M059J (cell line): ENCODE results near the gene CPSF3. TPM values are rescaled to one million over a fixed set of nuclear protein-coding genes. Genes with fewer than 3 reads are reported as not detected.
"Not testable (repeated sequence)": the region's sequence is repeated elsewhere in the genome, so short reads cannot be mapped to it uniquely, and the experiment has no call there.

Source experiments
- DNase-seq: peaks from one replicate; pipeline ENCODE4 v3.0.0-alpha.2; 2012; ENCODE audit warnings: low read depth
- total RNA-seq: library from RNA; depleted of rRNA; stranded (reverse); fragments of >200 nt; shearing (Covaris generic); gene quantifications from 2 replicates; pipeline ENCODE4 v1.2.3, GENCODE V29; 2014

Gene CPSF3
- total RNA-seq, 1 experiment from 2014 or later: 79.0 TPM

- DNase-seq: no peak
Measured at GRCh38 chr2:9394816-9395215, 28.6 kb upstream of the CPSF3 start.

- DNase-seq: no peak
Measured at GRCh38 chr2:9397201-9397600, 26.3 kb upstream of the CPSF3 start.

DNA sequence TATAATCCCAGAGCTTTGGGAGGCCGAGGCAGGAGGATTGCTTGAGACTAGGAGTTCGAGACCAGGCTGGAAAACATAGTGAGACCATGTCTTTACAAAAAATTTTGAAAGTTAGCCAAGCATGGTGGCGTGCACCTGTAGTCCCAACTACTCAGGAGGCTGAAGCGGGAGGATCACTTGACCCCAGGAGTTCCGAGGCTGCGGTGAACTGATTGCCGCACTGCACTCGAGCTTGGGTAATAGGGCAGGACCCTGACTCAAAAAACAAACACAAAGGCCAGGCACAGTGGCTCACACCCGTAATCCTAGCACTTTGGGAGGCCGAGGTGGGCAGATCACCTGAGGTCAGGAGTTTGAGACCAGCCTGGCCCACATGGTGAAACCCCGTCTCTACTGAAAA is 25.2 kb upstream of the CPSF3 start:
- not testable (repeated sequence) for DNase-seq

- no peak for DNase-seq
Measured at GRCh38 chr2:9398881-9399780, 24.3 kb upstream of the CPSF3 start.

- DNase-seq: no peak
Measured at GRCh38 chr2:9400268-9401058, 23.0 kb upstream of the CPSF3 start.

DNA sequence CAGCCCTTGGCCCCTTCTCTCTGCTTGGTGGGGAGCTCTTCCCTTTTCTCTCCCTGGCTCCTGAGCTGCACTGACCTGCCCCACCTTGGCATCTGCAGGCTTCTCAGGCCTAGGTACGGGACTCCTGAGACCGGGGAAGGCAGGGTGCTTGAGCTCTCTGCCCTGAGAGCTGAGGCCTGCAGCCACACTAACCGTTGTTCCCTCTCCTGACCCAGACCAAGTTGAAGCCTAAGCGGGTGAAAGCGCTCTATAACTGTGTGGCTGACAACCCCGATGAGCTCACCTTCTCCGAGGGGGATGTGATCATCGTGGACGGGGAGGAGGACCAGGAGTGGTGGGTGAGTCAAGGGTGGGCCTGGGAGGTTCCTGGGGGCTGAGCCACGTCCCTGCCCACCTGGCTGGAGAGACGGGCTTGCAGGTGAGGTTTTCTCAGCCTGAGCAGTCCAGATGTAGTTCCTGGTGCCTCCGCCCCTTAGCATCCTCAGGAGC is 22.4 kb upstream of the CPSF3 start:
- no peak for DNase-seq

GRCh38 chr2:9401646-9402371 is 21.6 kb upstream of the CPSF3 start:
- no peak for DNase-seq

GRCh38 chr2:9403924-9404323 is 19.5 kb upstream of the CPSF3 start:
- no peak for DNase-seq

DNA sequence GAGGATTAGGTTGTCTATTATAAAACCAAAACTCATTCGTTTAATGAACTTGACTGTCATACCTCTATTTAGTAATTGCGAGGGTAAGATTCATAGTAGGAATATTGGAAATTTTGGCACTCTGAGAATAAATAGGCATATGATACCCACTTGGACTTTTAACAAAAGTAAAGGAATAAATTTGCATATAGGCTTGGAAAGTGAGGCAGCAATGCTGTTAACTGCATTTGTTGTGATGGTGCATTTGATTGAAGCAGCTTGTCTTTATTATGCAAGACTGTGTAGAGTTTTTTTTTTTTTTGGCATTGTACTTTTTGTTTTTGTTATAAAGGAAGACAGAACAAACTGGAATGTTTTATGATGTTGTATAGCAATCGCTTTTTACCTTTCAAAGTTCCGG is 19.0 kb upstream of the CPSF3 start:
- DNase-seq: no peak

- no peak for DNase-seq
Measured at GRCh38 chr2:9405636-9406035, 17.8 kb upstream of the CPSF3 start.

- no peak for DNase-seq
Measured at GRCh38 chr2:9406529-9407362, 16.7 kb upstream of the CPSF3 start.

GRCh38 chr2:9407363-9407811 is 16.1 kb upstream of the CPSF3 start:
- DNase-seq: no peak

DNA sequence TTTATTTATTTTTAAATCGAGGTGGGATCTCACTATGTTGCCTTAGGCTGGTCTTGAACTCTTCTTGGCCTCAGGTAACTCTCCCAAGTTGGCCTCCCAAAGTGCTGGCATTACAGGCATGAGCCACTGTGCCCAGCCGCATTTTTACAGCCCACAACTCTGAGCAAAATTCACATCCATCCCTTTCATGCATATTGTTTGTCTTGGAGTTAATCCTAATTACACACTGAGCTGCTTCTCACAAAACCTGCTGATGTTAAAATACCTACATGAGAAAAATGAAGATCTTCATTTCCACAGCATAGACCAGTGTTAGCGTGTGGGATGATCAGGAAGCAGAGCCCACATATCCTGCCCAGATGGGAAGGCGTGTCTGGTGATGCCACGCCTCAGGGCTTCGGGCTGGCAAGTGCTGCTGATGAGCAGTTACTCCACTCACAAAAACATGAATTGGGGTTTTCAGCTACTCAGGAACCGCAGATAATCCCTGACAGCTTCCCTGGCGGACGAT is 14.8 kb upstream of the CPSF3 start:
- peak; percentile 19 for DNase-seq

DNA sequence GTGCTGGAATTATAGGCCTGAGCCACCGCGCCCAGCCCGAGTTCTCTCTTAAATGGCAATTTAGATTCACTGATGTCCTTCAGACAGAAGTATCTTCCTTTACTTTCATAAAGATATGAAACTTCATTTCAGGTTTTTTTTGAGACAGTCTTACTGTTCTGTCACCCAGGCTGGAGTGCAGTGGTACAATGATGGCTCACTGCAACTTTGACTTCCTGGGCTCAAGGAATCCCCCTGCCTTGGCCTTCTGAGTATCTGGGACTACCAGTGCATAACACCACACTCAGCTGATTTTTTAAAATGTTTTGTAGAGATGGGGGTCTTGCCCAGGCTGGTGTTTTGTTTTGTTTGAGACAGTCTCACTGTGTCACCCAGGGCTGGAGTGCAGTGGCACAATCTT is 13.3 kb upstream of the CPSF3 start:
- no peak for DNase-seq

DNA sequence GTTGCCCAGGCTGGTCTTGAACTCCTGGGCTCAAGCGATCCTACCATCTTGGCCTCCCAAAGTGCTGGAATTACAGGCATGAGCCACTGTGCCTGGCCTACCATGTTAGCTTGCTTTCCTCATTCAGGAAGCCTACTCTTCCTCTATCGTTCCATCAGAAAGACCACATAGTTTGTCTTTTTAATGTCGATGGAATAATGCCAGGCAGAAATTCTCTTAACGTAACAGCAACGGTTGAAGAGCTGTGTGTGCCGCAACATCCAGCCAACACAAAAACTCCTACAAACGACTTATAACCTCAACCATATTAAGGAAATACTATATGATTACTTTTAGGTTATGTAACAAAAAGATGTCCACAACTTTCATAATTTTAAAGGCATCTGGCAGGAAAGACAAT is 10.7 kb upstream of the CPSF3 start:
- DNase-seq: no peak

- no peak for DNase-seq
Measured at GRCh38 chr2:9415516-9416169, 7.8 kb upstream of the CPSF3 start.

GRCh38 chr2:9416267-9416961 is 7.0 kb upstream of the CPSF3 start:
- no peak for DNase-seq

- no peak for DNase-seq
Measured at GRCh38 chr2:9416962-9417316, 6.5 kb upstream of the CPSF3 start.

DNA sequence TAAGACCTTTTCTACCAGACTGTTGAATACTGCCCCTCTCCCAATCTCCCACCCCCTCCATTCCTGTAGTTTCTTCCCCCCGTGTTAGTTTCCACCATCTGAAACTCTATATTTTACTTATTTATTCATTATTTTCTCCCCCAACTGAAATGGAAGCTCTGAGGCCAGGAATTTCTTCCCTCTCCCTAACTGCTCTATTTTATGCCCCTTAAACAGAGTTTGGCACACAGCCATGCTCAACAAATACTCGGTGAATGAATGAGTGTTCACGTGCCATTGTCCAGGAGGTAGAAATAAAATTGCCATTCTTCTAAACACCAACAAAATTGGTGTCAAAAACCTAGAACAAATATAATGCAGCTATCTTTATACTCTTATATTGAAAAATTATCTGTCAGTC is 5.7 kb upstream of the CPSF3 start:
- no peak for DNase-seq

GRCh38 chr2:9418746-9419145 is 4.7 kb upstream of the CPSF3 start:
- DNase-seq: no peak
